ENCODE data around the gene FAM110A.
A peak's percentile ranks its signal among the peaks of the same experiment; 100 is the strongest.
"Not testable (repeated sequence)": the region's sequence is repeated elsewhere in the genome, so short reads cannot be mapped to it uniquely, and the experiment has no call there.

FAM110A gene

DNA sequence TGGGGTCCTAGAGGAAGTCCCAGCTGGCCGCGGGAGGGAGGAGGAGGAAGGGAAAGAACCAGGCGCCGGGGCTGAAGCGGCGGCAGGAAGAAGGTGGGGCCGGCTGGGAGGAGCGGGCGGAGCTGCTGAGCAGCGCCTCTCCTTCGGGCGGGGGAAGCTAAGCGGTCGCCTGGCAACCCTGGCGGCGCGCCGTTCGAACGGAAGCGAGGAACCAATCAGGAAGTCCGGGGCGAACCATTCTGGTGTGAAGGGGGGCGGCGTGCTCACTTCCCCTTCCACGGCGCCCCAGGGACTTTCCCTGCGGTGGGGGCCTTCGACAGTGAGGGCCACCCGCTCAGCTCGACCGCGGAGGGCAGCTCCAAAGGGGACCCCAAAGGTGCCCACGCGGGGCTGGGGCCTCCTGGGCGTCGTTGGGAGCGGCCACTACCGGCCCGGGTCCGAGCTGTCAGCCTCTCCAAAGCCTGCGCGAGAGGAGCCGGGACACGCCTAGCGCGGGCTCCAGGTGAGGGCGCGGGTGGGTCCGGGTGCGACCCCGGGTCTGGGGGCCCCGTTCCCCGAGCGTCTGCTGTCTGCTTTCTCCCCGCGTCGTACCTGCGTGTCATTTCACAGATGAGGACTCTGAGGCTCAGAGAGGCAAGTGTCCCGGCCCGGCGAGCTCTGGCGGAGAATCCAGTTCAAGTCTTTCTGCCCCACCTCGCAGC is at the start of gene FAM110A:
Gene FAM110A, plus strand, starts transcription at position 266 of the 701 bp plus-strand sequence. CDS start 11,090 bp downstream, outside the sequence.
- peak; percentile 95 to 96 for DNase-seq

DNA sequence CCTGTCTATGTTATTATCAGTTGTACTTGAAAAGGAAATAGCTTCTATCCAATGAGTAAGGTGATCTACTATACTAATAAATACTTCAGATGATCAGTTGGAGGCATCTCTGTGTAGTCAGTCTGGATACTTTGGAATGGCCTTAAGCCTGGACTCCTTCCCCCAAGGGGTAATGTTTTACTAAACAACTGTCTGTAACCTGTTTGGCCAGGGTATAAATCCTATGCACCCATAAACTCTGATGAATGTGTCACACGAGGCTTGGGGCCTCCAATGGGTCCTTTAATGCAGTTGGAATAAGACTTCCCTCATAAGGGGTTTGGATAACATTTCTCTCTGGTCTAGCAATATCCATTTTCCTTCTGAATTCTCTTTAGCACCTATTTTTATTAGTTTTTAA is 45.7 kb upstream of the FAM110A start:
- DNase-seq, result no peak

DNA sequence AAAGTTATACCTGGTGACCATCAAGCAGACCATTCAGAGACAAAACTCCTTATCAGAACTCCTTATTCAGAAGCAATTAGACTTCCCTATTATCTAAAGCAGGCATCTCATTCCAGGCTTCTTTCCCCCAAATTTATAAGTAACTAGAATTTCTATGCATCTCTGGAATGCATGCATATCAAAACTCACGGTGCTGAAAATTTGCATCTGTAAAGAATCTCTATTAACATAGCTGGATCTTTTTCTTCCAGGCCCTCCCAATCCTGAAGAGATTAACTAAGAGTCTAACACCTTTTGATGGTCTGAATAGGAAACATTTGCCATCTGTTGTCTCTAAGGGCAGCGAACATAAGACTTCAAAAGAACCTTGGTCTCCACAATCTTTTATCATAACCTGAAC is 42.5 kb upstream of the FAM110A start:
- DNase-seq, result no peak

DNA sequence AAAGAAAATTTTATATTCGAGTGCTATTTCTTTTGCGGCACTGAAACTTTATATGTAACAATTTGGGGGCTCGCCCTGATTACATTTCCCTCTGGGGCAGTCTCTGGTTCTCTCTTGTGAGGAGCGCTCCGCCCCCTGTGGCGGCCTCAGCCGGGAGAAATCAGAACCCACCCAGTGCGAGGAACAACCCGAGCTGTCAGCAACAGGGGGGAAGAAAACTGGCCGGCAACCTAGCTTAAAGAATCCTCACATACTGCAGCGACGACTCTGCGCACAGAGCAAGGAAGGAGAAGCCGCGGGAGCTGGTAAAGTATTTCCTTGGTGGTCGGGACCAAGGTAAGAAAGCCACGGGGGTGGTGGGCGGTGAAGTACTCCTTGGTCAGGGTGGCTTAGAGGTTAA is 41.3 kb upstream of the FAM110A start:
- no peak for DNase-seq

DNA sequence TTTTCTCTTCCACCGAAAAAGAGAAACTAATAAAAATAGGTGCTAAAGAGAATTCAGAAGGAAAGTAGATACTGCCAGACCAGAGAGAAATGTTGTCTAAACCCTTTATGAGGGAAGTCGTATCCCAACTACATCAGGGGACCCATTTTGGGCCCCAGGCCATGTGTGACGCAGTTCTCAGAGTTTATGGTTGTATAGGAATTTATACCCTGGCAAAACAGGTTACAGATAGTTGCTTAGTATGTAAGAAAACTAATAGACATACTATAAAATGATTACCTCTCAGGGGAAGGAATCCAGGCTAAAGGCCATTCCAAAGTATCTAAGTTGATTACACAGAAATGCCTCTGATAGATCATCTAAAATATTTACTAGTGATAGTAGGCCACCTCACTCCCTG is 36.6 kb upstream of the FAM110A start:
- no peak for DNase-seq

DNA sequence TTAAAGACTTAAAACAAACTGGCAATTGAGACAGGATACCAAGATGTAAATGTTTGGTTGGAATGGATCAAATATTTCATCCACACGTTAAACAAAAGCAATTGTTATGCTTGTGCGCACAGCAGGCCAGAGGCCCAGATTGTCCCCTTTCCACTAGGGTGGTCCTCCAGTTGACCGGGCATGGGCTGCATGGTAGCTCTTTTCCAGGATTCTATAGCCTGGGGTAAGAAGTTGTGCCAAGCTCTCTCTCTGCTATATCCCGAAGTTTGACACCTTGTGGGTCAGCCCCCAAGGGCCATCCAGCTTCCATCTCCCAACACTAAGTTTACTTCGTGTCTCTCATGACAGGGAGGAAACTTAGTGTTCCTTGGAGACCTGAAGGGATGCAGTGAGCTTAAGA is 34.8 kb upstream of the FAM110A start:
- not testable (repeated sequence) for DNase-seq

DNA sequence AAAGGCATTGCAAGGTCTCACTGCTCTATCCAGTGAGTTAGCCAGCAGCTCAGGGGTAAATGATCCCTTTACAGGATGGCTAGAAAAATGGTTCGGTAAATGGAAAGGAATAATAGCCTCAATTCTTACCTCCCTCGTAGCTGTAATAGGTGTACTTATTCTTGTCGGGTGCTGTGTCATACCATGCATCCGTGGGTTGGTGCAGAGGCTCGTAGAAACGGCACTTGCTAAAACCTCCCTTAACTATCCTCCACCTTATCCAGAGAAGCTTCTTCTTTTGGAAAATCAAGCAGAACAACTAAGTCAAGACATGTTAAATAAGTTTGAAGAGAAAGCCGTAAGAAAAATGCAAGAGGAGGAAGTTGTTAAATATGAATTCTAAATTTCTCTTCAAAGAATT is 33.5 kb upstream of the FAM110A start:
- DNase-seq, result not testable (repeated sequence)

DNA sequence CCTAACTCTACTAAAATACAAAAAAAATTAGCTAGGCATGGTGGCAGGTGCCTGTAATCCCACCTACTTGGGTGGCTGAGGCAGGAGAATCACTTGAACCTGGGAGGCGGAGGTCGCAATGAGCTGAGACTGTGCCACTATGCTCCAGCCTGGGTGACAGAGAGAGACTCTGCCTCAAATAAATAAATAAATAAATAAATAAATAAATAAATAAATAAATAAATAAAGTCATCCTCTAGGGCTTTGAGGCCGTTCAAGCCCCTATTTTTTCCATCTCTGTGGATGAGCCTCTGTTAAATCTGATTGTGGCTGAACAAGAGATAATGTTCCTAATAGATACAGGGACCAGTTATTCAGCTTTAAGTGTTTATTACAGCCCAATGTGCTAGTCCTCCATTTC is 31.8 kb upstream of the FAM110A start:
- no peak for DNase-seq

DNA sequence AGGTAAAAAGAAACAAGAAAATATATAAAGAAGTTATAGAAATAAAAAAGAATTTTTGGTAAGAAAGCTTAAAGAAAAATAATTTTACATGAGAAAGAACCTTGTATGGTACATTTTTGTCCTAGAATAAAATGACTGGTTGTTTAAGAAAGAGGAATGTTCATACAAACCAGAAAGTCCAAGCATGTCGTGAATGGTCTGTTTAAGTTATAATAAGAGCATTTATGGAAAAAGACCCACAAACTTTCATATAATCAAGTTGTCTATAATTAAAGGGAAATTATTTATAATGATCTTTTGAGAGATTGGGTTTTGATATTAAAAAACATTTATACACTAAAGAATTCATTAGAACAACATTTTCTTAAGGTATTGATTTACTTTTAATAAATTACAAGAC is 27.8 kb upstream of the FAM110A start:
- no peak for DNase-seq

DNA sequence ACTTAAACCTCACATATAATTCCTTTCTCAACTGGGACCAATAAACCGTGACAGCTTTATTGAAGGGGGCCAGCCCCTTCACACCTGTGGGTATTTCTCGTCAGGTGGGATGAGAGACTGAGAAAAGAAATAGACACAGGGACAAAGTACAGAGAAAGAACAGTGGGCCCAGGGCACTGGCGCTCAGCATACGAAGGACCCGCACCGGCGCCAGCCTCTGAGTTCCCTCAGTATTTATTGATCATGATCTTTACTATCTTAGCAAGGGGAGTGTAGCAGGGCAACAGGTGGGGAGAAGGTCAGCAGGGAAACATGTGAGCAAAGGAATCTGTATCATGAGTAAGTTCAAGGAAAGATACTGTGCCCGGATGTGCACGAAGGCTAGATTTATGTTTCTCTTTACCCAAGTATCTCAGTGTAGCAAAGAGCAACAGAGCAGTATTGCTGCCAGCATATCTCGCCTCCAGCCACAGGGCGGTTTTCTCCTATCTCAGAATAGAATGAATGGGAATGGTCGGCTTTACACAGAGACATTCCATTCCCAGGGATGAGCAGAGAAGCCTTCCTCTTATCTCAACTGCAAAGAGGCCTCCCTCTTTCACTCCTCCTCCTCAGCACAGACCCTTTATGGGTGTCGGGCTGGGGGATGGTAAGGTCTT is 21.6 kb upstream of the FAM110A start:
- DNase-seq, result not testable (repeated sequence)

DNA sequence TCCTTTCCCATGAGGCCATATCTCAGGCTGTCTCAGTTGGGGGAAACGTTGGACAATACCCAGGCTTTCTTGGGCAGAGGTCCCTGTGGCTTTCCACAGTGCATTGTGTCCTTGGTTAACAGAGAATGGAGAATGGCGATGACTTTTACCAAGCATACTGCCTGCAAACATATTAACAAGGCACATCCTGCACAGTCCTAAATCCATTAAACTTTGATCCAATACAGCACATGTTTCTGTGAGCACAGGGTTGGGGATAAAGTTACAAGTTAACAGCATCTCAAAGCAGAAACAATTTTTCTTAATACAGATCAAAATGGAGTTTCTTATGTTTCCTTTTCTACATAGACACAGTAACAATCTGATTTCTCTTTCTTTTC is 21.1 kb upstream of the FAM110A start:
- DNase-seq, result not testable (repeated sequence)

DNA sequence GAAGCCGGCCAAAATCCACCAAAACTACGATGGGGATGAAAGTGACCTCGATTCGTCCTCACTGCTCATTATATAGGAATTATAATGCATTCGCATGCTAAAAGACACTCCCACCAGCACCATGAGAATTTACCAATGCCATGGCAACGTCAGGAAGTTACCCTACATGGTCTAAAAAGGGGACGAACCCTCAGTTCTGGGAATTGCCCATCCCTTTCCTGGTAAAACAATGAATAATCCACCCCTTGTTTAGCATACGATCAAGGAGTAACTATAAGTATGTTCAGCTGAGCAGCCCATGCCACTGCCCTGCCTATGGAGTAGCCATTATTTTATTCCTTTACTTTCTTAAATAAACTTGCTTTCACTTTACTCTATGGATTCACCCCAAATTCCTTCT is 20.1 kb upstream of the FAM110A start:
- DNase-seq, result no peak

DNA sequence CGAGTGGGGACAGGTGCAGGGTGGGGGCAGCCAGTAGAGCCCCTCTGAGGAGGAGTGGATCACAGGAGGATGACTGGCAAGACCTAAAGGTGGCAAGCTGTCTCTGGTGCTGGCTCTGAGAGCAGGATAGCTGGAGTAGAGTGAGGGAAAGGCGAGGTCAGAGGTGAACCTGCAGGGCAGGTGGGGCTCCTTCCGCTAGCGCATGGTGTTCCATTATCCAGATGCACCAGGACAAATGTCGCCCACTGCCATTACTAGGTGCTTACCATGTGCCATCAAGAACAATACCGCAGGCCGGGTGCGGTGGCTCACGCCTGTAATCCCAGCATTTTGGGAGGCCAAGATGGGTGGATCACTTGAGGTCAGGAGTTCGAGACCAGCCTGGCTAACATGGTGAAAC is 18.3 kb upstream of the FAM110A start:
- no peak for DNase-seq

DNA sequence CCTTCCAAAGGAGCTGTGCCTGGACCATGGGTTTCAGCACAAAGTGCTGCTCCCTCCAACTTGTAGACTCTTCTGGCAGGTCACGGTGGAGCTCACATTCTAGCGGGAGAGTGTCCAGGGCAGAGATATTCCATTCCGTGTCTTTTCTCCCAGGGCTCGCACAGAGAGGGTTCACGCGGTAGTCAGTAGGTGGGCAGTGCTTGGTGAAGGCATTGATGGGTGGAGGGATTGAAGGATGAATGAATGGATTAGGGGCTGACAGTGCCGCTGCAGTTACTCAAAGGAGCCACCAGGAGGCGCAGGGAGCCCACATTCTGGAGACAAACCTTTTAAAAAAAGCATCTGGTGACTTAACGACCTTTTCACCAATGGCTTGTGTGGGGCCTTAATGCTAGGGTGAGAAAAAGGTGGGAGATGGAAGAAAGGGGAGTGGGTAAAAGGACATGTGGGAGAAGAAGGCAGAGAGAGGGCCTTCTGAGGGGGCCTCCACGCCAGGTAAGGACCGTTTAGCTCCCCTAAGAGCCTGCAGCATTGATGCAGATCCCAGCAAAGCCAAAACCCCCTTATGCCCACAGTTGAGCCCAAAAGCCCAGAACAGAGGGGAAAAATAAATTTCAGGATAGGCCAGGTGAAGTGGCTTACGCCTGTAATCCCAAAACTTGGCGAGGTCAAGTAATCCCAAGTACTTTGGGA is 17.5 kb upstream of the FAM110A start:
- DNase-seq, result peak; percentile 51 to 54

DNA sequence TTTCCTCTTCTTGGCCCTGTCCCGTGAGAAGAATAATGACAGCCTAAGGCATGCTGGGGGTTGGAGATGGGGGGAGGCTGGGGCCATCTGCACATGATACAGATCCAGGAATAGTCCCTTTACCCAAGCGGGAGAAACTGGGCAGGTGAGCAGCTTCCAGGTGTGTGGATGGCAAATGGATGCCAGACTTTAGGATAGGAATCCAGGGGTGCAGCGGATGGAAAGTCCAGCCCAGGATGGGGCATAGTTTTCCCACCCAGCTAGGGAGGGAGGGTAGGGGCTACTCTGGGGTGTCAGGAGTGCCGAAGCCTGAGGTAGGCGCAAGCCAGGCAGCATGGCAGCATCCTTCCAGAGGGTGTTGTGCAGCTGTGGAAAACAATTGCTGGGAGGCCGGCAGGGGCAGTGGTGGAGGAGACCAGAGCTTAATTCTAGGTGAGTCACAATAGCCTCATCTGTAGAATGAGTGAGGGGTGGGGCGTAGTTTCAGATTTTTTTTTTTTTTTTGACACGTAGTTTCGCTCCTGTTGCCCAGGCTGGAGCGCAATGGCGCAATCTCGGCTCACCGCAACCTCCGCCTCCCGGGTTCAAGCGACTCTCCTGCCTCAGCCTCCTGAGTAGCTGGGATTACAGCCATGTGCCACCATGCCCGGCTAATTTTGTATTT is 15.4 kb upstream of the FAM110A start:
- DNase-seq, result no peak

DNA sequence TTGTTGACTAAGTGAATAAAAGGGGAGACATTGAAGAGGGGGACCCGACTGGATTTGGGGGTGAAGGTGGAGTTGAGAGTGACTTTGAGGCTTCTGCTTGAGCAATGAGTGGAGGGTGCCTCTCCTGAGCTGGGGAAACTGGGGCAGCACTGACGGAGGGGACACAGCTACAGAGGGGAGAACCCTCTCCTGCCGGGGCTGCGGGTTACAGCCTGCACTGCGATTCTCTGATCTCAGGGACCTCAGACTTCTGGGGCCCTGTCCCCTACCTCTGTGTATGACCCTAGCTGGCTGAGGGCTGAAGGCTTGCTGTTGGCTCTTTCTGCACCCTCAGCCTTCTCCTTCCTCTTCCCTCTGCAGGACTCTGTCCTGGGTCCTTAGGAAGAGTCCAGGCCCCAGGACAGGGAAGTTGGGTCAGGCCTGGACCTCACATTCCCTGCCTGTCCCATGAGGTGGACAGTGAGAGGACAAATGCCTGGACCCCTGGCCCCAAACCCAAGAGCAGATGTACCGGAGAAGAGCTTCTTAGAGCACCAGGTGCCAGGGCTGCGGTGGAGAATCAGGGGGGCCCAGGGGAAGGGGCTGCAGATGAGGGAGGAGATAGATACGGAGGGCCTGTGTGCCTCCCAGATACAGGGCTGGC is 13.7 kb upstream of the FAM110A start:
- no peak for DNase-seq

DNA sequence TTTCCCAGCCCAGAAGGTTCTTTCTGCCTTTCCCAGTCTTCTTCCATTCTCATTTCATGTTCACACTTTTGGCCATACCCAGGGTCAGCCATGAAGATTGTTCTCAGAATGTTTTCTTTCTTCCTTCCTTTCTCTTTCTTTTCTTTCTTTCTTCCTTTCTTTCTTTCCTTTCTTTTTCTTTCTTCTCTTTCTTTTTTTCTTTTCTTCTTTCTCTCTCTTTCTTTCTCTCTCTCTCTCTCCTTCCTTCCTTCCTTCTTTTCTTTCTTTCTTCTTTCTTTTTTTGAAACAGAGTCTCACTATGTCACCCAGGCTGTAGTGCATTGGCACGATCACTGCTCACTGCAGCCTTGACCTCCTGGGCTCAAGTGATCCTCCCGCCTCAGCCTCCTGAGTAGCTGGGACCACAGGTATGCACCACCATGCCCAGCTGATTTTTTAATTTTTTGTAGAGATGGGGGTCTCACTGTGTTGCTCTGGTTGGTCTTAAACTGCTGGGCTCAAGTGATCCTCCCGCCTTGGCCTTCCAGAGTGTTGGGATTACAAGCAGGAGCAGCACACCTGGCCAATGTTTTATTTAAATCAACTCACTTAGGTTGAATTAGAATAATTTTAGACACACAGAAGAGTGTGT is 13.1 kb upstream of the FAM110A start:
- no peak for DNase-seq

DNA sequence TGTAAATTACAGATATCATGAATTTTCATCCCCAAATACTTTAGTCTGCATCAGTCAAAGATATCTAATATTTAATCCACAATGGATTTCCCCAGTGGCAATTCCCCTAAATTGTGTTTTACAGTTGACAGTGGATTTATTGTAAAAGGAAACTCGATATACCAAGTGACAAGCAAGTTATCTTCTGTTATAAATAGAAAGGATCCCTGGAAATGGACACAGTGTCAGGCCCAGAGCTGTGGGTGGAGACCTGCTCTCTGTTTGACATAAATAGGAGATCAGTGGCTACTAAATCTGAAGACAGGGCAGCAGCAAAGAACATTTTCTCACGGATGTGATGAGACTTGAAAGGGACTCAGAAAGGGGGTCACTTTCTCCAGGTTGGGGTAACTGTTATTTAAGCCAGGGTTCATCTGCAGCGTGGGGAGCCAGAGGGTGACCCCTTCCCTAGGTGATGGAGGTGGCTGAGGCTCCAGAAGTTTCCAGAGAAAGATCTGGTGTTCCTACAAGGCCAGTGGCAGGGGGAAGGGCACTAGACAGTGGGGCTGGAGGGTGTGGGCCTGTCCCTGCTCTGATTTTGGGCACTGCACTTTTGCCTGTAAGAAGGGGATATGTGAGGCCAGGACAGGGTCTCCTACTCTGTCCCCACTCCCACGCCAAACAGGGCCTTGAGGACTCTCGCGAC is 12.3 kb upstream of the FAM110A start:
- DNase-seq, result no peak

DNA sequence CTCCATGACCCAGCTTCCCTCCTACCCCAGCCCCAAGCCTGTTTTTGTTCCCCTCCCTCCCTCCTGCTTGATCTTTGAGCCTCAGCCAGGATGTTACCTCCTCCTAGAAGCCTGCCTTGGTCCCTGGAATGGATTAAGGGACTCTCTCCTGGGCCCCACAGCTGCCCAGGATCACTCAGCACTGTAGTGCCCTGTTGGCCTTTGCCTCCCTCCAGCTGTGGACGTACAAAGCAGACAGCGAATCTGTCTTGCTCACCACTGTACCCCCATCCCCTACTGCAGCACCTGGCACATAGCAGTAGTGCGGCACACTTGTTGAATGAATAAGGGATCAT is 11.8 kb upstream of the FAM110A start:
- DNase-seq, result no peak

DNA sequence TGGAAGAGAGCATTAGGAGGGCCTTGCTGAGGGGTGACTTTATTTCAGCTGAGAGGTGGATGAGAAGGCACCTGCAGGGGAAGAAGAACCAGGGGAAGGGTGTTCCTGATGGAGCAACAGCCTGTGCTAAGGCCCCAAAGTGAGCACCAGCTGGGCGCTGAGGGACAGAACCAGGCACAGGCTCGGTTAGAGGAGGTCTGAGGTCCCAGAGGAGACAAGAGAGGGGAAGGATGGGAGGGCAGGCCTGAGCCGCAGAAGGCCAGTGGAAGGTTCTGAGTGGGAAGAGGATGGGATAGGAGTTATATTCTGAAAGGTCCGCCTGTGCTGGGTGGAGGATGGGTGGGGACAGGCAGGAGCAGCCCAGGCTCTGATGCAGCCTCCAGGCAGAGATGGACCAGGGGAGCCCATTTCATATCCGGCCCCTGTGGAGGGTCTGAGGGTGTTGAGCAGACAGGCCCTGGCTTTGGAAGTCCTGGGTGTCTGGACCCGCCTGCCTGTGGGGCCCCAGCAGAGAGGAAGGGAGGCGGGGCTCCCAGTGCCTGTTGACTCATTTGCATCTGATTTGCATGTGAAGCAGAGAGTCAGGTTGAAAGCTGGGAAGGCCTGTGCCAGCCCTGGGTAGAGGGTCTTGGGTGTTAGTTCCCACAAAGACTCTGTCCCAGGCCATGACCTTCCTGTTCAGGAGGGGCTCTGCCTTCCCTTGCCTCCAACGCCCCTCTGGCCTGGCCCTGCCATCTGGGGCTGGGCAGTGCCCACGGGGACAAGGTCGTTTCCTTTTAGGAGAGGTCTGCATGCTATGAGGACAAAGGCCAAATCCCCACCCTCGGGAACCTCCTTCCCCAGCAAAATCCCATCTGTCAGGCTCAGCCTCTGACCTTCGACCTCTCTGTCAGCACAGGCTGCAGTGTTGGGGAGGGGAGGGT is 10.6 kb upstream of the FAM110A start:
- no peak for DNase-seq

DNA sequence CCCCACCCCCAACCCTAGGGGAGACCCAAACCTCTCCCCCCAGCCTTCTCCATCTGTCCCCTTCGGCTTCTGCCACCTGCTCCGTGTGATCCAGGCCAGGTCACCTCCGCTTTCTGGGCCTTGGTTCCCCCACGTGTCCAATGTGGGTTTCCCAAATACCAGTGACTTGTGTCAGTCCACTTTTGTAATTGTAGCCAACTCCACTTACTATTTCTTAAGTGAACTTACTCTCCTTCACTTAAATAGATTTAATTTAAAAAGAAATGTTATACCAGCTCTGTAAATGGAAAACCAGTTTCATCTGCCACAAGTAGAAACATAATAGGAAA is 10.0 kb upstream of the FAM110A start:
- DNase-seq, result no peak
